Gastroesophageal sphincter (tissue), 3 donors: ENCODE data around the gene PTGDS.

Source experiments
- CTCF ChIP-seq, 4 experiments: fragments of 200-600 bp in 2 of 4; fragments of 450-650 bp in 2 of 4; sonication (generic) in 1 of 4; IDR thresholded peaks; one replicate each; pipeline ENCODE4 v1.5.1; 2017 to 2019; ENCODE audit warnings: antibody characterized with exemption in 4 of 4, mild to moderate bottlenecking in 2 of 4, moderate library complexity in 2 of 4
- POLR2A ChIP-seq, 2 donors: fragments of 450-650 bp; IDR thresholded peaks; one replicate each; pipeline ENCODE4 v1.6.1; 2017; ENCODE audit warnings: antibody characterized with exemption in 2 of 2, mild to moderate bottlenecking in 2 of 2, moderate library complexity in 1 of 2

- TF ChIP-seq POLR2A (IDR thresholded peaks at IDR 0.05) = no peak
- TF ChIP-seq CTCF (IDR thresholded peaks at IDR 0.05) = no peak
Observed at GRCh38 chr9:136930014-136930413, 47.3 kb upstream of the PTGDS start.
